ENCODE data around the gene HNRNPCL1.
"Not testable (repeated sequence)": the region's sequence is repeated elsewhere in the genome, so short reads cannot be mapped to it uniquely, and the experiment has no call there.

Gene HNRNPCL1

GRCh38 chr1:12848620-12849019 is at the start of gene HNRNPCL1:
HNRNPCL1 (minus strand) TSS chr1:12848720; CDS start chr1:12848289, 431 bp downstream.
- not testable (repeated sequence) for DNase-seq (ENCODE audit: low read depth)

- not testable (repeated sequence) for DNase-seq (ENCODE audit: low read depth)
Observed at GRCh38 chr1:12898170-12898569, 49.6 kb upstream of the HNRNPCL1 start, which contains the start of gene PRAMEF10. PRAMEF10 (minus strand) TSS chr1:12898270; CDS start chr1:12895847, 2,423 bp downstream.

- DNase-seq (ENCODE audit: low read depth): not testable (repeated sequence)
Observed at GRCh38 chr1:12886101-12886500, 37.6 kb upstream of the HNRNPCL1 start, which contains the start of gene PRAMEF4. PRAMEF4 (minus strand) TSS chr1:12886201; CDS start chr1:12883394, 2,807 bp downstream.

GRCh38 chr1:12878453-12878852 is 29.9 kb upstream of the HNRNPCL1 start:
- DNase-seq (ENCODE audit: low read depth): not testable (repeated sequence)

GRCh38 chr1:12863131-12863880 is 14.8 kb upstream of the HNRNPCL1 start:
- DNase-seq (ENCODE audit: low read depth): not testable (repeated sequence)

GRCh38 chr1:12856786-12857185 is 8.3 kb upstream of the HNRNPCL1 start, which contains the start of gene PRAMEF2:
PRAMEF2 (plus strand) TSS chr1:12857086; CDS start chr1:12859010, 1,924 bp downstream.
- DNase-seq (ENCODE audit: low read depth): not testable (repeated sequence)

GRCh38 chr1:12851779-12852178 is 3.3 kb upstream of the HNRNPCL1 start:
- no peak for DNase-seq (ENCODE audit: low read depth)

- not testable (repeated sequence) for DNase-seq (ENCODE audit: low read depth)
Observed at GRCh38 chr1:12833251-12833650, 15.3 kb downstream of the HNRNPCL1 start.

GRCh38 chr1:12831310-12831709 is 17.2 kb downstream of the HNRNPCL1 start, which contains the start of gene PRAMEF11:
PRAMEF11 (minus strand) TSS chr1:12831410; CDS start chr1:12828789, 2,621 bp downstream.
- not testable (repeated sequence) for DNase-seq (ENCODE audit: low read depth)

- not testable (repeated sequence) for DNase-seq (ENCODE audit: low read depth)
Observed at GRCh38 chr1:12819061-12819460, 29.5 kb downstream of the HNRNPCL1 start.

GRCh38 chr1:12811409-12811784 is 37.1 kb downstream of the HNRNPCL1 start:
- no peak for DNase-seq (ENCODE audit: low read depth)

- DNase-seq (ENCODE audit: low read depth): no peak
Observed at GRCh38 chr1:12810691-12811408, 37.7 kb downstream of the HNRNPCL1 start.

- no peak for DNase-seq (ENCODE audit: low read depth)
Observed at GRCh38 chr1:12809933-12810332, 38.6 kb downstream of the HNRNPCL1 start.

- DNase-seq (ENCODE audit: low read depth): no peak
Observed at GRCh38 chr1:12799730-12800129, 48.8 kb downstream of the HNRNPCL1 start.

- no peak for DNase-seq (ENCODE audit: low read depth)
Observed at GRCh38 chr1:12798911-12799310, 49.6 kb downstream of the HNRNPCL1 start.
